ENCODE data around the gene CTSE. TPM values are rescaled to one million over a fixed set of nuclear protein-coding genes. Genes with fewer than 3 reads are reported as not detected.
A peak's percentile ranks its signal among the peaks of the same experiment; 100 is the strongest.

CTSE gene
- total RNA-seq, 1 donor from 2014 or later, result not detected

- intact Hi-C loops (cut with DNase I), result loop anchor here (5.0 kb wide), 1 partner anchor 386 kb away; no protein-coding TSS in a partner anchor
- no peak for DNase-seq (ENCODE audit: missing footprints)
Observed at GRCh38 chr1:205978676-205979075, 45.0 kb downstream of the CTSE start.

DNA sequence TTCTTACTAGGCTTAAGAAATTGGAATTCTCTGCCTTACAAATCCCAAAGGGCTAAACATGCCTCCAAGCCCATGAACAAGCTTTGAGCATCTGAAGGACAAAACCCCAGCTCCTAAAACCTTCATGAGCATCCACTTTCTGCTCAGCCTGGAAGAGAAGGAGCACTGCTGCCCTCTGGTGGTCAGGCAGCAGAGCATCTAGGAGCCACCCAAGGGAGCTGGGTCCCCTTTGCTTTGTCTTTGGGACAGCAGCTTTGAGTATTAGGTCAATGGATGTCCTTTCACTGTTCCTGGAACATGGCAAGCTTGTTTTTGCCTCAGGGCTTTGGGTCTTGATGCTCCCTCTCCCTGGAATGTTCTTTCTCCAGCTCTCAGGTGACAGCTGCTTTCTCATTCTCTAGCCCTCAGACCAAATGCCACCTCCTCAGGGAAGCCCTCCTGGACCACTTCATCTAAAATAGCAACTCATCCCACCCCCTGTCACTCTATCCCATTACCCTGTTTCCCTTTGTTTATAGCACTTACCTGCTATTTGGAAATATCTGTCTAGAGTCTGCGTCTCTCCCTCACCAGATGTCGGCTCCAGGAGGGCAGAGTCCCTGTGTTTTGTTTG, 46.2 kb downstream of the CTSE start:
- intact Hi-C loops (cut with DNase I), result loop anchor here (1.0 to 5.0 kb wide), 4 partner anchors 58 to 385 kb away; no protein-coding TSS in a partner anchor
- DNase-seq (ENCODE audit: missing footprints), result no peak
- peak; percentile 77 for ATAC-seq

More at GRCh38 chr1:205978676-205979075, 45.0 kb downstream of the CTSE start:
- ATAC-seq, result no peak

GRCh38 chr1:205976708-205977401, 46.8 kb downstream of the CTSE start:
- peak; percentile 77 for DNase-seq (ENCODE audit: missing footprints)
- intact Hi-C loops (cut with DNase I), result loop anchor here (1.0 to 5.0 kb wide), 4 partner anchors 58 to 385 kb away; no protein-coding TSS in a partner anchor
- ATAC-seq, result peak; percentile 91

GRCh38 chr1:205976036-205976435, 47.7 kb downstream of the CTSE start:
- intact Hi-C loops (cut with DNase I), result loop anchor here (2.0 to 5.0 kb wide), 2 partner anchors 185 to 384 kb away; no protein-coding TSS in a partner anchor
- ATAC-seq, result no peak

GRCh38 chr1:205975387-205975998, 48.2 kb downstream of the CTSE start:
- DNase-seq (ENCODE audit: missing footprints) (no peak), ATAC-seq (no peak)
- intact Hi-C loops (cut with DNase I), result loop anchor here (5.0 kb wide), 1 partner anchor 383 kb away; no protein-coding TSS in a partner anchor

More at GRCh38 chr1:205976036-205976435, 47.7 kb downstream of the CTSE start:
- no peak for DNase-seq (ENCODE audit: missing footprints)

- intact Hi-C loops (cut with DNase I), result loop anchor here (5.0 kb wide), 1 partner anchor 382 kb away; no protein-coding TSS in a partner anchor
- no peak for DNase-seq (ENCODE audit: missing footprints)
- ATAC-seq, result no peak
Observed at GRCh38 chr1:205974712-205975111, 49.0 kb downstream of the CTSE start.

DNA sequence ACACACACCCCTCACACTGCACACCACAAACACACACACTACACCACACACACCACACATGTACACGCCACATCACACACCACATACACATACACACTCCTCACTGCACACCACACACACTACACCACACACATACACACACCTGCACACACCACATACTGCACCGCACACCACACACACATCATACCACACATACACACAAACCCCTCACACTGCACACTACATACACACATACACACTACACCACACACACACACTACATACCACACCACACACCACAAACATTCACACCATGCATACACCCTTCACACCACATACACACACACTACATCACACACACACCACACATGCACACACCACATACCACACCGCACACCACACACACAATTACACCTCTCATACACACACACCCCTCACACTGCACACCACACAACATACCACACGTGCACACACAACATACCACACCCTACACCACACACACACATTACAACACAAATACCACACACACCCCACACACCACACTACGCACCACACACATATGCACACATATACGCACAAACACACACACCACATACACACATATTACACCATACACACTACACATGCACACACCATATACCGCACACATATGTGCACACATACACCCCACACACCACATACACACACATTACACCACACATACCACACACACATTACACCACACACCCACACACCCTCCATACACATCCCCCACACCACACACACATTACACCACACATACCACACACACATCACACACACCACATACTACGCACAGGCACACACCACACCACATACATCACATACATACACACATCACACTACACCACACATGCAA, 50.1 kb downstream of the CTSE start:
- ATAC-seq, result no peak
- DNase-seq (ENCODE audit: missing footprints), result no peak
- intact Hi-C loops (cut with DNase I), result no loop called here

DNA sequence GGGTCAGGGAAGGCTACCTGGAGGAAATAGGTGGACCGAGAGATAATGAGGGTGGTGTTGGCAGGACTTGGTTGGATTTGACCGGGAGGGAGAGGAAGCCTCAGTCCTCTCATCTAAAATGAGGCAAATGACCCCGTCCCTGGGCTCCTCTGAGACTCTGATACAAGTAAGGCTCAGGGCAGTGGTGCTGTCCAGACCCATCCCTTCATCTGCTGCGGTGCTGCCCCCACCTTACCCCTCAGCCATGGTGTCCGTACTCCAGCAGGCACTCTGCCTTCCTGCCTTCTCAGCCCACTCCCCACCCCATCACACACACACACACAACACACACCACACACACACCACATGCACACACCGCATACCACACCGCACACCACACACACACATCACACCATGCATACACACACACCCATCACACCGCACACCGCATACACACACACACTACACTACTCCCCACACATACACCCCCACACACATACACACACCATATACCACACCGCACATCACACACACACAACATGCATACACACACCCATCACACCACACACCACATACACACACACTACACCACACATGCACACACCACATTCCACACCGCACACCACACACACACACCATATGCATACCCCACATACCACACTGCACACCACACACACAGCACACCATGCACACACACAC, 51.1 kb downstream of the CTSE start:
- intact Hi-C loops (cut with DNase I), result no loop called here
- DNase-seq (ENCODE audit: missing footprints) (no peak), ATAC-seq (no peak)

GRCh38 chr1:205972081-205972480, 51.6 kb downstream of the CTSE start:
- ATAC-seq (no peak), DNase-seq (ENCODE audit: missing footprints) (no peak)
- intact Hi-C loops (cut with DNase I), result no loop called here

- ATAC-seq, result no peak
- intact Hi-C loops (cut with DNase I), result no loop called here
- no peak for DNase-seq (ENCODE audit: missing footprints)
Observed at GRCh38 chr1:205971082-205971481, 52.6 kb downstream of the CTSE start.

- intact Hi-C loops (cut with DNase I), result no loop called here
- ATAC-seq (no peak), DNase-seq (ENCODE audit: missing footprints) (no peak)
Observed at GRCh38 chr1:205970486-205970885, 53.2 kb downstream of the CTSE start.

DNA sequence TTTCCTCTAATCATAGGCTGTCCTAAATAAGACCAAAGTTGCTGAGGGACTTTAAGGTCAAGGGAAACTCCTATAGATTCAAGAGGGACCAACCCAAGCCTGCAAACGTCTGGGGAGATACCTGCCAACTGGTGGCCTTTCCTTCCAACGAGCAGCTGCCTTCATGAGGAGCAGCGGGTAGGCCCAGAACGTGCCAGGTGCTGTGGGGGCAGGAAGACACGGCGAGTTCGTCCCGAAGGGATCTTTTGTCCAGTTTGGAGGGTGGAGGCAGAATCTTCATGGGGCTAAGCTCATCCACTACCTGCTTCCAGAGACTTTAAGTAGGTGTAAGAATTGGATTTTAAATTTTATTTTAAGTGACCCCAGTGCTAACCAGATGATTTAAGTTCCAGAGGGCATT, 54.5 kb downstream of the CTSE start:
- ATAC-seq (no peak), DNase-seq (ENCODE audit: missing footprints) (no peak)
- intact Hi-C loops (cut with DNase I), result no loop called here

- no peak for DNase-seq (ENCODE audit: missing footprints)
- ATAC-seq, result no peak
- intact Hi-C loops (cut with DNase I), result no loop called here
Observed at GRCh38 chr1:205967554-205968335, 56.0 kb downstream of the CTSE start.

GRCh38 chr1:205965036-205965884, 58.4 kb downstream of the CTSE start:
- DNase-seq (ENCODE audit: missing footprints), result no peak
- intact Hi-C loops (cut with DNase I), result no loop called here
- ATAC-seq, result no peak

DNA sequence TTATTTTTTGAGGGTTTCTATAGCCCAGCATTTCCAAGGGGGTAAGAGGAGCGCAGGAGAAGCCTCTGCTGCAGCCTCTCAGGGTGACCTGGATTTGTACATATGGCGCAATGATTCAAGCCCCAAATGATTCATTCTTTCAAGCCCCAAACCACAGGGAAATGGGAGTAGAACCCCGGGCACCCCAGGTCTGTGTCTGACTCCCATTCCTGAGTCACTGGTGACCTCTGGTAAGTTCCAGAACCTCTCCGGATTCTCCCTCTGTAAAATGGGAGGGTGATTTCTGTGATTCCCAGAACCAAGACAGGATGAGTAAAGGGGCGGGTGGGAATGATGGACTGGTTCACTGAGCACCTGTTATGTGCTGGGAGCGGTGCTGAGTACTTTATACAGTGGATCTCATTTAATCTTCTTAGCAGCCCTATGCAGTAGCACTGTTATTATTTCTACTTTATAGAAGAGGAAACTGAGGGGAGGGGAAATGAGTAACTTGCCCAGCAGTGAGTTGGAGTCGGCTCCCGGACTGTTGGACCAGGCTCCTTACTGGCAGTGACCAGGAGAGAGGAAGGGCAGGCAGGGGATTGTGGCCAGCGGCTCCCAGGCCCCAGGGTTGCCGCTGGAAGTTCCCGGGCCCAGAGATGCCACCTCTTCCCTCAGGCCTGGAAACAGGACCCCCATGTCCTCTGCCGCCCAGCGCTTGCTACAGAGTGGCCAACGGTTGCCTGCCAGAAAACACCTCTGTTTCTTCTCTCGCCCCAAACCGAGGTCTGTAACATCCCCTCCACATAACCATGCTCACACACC, 60.1 kb downstream of the CTSE start:
- intact Hi-C loops (cut with DNase I), result no loop called here
- DNase-seq (ENCODE audit: missing footprints) (no peak), ATAC-seq (no peak)

DNA sequence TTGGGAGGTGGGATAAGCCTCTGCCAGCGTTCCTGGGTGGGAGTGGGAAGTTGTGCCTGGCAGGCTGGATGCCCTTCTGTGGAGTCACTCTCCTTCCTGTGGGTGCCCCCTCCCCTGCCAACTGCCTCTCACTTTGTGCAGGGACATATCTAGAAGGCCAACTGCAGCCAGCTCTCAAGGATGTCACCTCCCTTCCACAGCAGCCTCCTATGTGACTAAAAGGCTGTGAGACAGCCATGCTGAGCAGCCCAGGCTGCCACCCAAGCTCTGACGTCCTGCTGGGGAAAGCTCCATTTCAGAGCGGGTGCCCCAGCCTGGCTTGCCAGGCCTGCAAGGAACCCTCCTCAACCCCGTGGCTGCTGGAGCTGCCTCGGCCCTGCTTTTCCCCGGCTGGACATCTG, 60.9 kb downstream of the CTSE start:
- no peak for DNase-seq (ENCODE audit: missing footprints)
- intact Hi-C loops (cut with DNase I), result no loop called here
- no peak for ATAC-seq
